Measurements from ENCODE around the gene KCNC3. TPM values are rescaled to one million over a fixed set of nuclear protein-coding genes. Genes with fewer than 3 reads are reported as not detected.

Gene KCNC3
- total RNA-seq, 1 experiment from 2014 or later: 17.3 TPM

DNA sequence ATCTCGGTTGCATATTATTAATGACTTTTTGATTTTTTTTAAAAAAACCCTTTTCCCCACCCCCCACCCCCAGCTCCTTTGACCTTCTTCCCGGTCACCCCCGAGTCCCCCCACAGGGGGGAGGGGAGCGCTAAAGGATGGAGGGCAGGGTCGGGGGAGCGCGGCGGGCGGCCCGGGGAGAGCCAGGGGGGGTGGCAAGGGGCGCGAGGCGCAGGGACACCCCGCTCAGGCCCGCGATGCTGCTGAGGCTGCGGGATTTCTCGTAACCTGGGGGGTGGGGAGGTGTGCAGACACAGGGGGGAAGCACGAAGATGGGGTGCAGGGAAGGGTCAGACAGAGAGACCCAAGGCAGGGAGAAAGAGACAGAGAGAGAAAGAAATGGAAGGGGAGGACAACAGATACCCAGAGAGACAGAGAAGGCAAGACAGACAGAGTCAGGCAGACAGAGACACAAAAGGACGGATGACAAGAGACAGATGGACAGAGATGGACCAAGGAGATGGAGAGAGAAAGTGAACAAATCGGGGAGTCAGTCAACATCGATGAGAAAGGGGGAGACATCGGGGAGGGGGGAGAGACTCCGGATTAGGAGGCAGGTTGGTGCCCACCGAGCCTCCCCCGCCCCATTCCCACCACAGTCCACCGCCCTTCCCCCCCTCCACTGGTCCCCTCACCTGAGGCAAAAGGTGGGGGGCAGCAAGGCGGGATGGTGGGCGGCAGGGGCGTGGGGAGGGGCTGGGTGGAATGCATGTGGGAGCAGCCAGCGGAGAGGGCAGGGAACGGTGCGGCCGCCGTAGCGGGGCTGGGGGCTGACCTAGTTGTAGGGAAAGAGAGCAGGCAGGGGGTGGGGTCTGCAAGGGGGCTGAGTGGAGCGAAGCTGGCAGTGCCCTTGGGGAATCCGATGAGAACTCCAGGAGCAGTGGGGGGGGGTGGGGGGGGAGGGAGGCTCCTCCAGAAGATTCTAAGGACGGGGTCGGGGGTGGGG is 14.2 kb downstream of the KCNC3 start:
- no peaks in the 10 kb centered on the region for H4K20me1 ChIP-seq (ENCODE audit: control insufficient read depth, insufficient read depth, insufficient read length)
- no peak overlapping the region for H2BK5ac ChIP-seq (ENCODE audit: insufficient read length, low read length)
- no CpG with 5 or more reads among the region's 40 CpGs for WGBS (ENCODE audit: extremely low coverage, insufficient read length, low lambda C conversion rate)
- H3K27ac ChIP-seq (ENCODE audit: insufficient read length, low read depth, low read length): no peak overlapping the region
- H2AFZ ChIP-seq (ENCODE audit: low read length): no peak overlapping the region
- H3K23me2 ChIP-seq (ENCODE audit: insufficient read length, low read depth, low read length, poor library complexity, severe bottlenecking): peaks cover 24% of the 10 kb centered on the region
- H3K56ac ChIP-seq (ENCODE audit: insufficient read length, low read depth, low read length): no peak overlapping the region
- Mint-ChIP-seq H3K9me3 (no peaks in the 10 kb centered on the region; a peak in 1 of 5 replicates), H3K4me3 (peak overlapping the region; percentile 79 to 87), H3K27me3 (ENCODE audit: low read depth) (peaks cover 7% of the 10 kb centered on the region), H3K4me1 (peaks cover 19 to 43% of the 10 kb centered on the region in 2 experiments), H3K36me3 (ENCODE audit: insufficient read depth in 1 of 3, low read depth in 3 of 3) (peaks cover 9 to 23% (median 17%) of the 10 kb centered on the region in 3 experiments; a peak in 6 of 7 replicates), H3K27ac (peak overlapping the region; percentile 26 to 97 (median 96); a peak in 6 of 7 replicates)
- H3K79me2 ChIP-seq (ENCODE audit: insufficient read depth, low read length): no peaks in the 10 kb centered on the region
- no peaks in the 10 kb centered on the region for H3K27me3 ChIP-seq (ENCODE audit: insufficient read depth, low read length)
- peak overlapping the region; percentile 5 for H3K9ac ChIP-seq (ENCODE audit: extremely low read depth, insufficient read length, low read length)
- H4K91ac ChIP-seq (ENCODE audit: insufficient read length, low read depth, low read length): no peak overlapping the region
- no peak overlapping the region for H2AK5ac ChIP-seq (ENCODE audit: insufficient read length, low read length)
- no peak overlapping the region for H4K8ac ChIP-seq (replicated peaks; ENCODE audit: insufficient read length, low read depth, low read length)
- H3K9me3 ChIP-seq (ENCODE audit: control insufficient read depth, low read depth, low read length): no peaks in the 10 kb centered on the region
- H3K23ac ChIP-seq (ENCODE audit: insufficient read length, low read depth, low read length): no peak overlapping the region
- TF ChIP-seq, protein P1, sequence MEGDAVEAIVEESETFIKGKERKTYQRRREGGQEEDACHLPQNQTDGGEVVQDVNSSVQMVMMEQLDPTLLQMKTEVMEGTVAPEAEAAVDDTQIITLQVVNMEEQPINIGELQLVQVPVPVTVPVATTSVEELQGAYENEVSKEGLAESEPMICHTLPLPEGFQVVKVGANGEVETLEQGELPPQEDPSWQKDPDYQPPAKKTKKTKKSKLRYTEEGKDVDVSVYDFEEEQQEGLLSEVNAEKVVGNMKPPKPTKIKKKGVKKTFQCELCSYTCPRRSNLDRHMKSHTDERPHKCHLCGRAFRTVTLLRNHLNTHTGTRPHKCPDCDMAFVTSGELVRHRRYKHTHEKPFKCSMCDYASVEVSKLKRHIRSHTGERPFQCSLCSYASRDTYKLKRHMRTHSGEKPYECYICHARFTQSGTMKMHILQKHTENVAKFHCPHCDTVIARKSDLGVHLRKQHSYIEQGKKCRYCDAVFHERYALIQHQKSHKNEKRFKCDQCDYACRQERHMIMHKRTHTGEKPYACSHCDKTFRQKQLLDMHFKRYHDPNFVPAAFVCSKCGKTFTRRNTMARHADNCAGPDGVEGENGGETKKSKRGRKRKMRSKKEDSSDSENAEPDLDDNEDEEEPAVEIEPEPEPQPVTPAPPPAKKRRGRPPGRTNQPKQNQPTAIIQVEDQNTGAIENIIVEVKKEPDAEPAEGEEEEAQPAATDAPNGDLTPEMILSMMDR (conservative IDR thresholded peaks at IDR 0.05): no peak
- no peak overlapping the region for H3K4ac ChIP-seq (ENCODE audit: low read depth, low read length)
- H3K4me2 ChIP-seq (ENCODE audit: insufficient read depth, insufficient read length, low read length): peak overlapping the region; percentile 72
- no peak overlapping the region for H3K14ac ChIP-seq (ENCODE audit: insufficient read depth, low read length)
- H3K79me1 ChIP-seq (ENCODE audit: insufficient read depth, low read depth, low read length, poor library complexity, severe bottlenecking): no peaks in the 10 kb centered on the region
- H2BK120ac ChIP-seq (ENCODE audit: low read depth, low read length, poor library complexity, severe bottlenecking): no peak overlapping the region
- H2BK12ac ChIP-seq (ENCODE audit: insufficient read length, low read depth, low read length): no peak overlapping the region
- no peak overlapping the region for H3T11ph ChIP-seq (ENCODE audit: low read length)
- H2BK15ac ChIP-seq (ENCODE audit: low read depth, low read length): no peak overlapping the region
- peak; percentile 69 for DNase-seq
- H3K18ac ChIP-seq (ENCODE audit: insufficient read length, low read depth, low read length): no peak overlapping the region
- H4K5ac ChIP-seq (ENCODE audit: insufficient read length, low read depth, low read length): no peak overlapping the region
- H3K4me1 ChIP-seq (ENCODE audit: insufficient read depth, low read length): no peaks in the 10 kb centered on the region
- H2BK20ac ChIP-seq (ENCODE audit: low read depth, low read length, poor library complexity, severe bottlenecking): no peak overlapping the region
